GM19468 (cell line): ENCODE measurements around the gene ZNF678.
"Not testable (repeated sequence)": the region's sequence is repeated elsewhere in the genome, so short reads cannot be mapped to it uniquely, and the experiment has no call there.

ENCODE experiments used
- ATAC-seq: cut with Tn5 transposase; IDR thresholded peaks from one replicate; pipeline ENCODE4 v1.9.1; 2021; ENCODE audit warnings: mild to moderate bottlenecking, moderate library complexity, moderate number of reproducible peaks; ENCODE audit not compliant: unreplicated experiment; ENCODE audit errors: extremely low read depth

ZNF678 gene

GRCh38 chr1:227707846-227708245 is 144.5 kb downstream of the ZNF678 start:
- ATAC-seq: no peak

DNA sequence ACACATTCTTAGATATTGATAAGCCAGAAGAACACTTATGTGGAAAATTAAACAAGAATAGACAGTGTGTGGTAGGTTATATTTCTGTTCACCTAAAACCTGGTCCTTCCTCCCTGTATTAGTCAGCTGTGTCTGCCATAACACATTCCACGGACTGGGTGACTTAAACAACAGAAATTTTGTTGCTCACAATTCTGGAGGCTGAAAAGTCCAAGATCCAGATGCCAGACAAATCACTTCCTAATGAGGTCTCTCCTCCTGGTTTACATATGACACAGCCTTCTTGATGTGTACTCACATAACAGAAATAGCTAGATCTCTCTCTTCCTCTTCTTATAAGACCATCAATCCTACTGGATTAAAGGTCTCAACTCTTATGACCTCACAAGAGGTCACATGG is 146.1 kb downstream of the ZNF678 start:
- no peak for ATAC-seq

- ATAC-seq: not testable (repeated sequence)
Observed at GRCh38 chr1:227710474-227710873, 147.1 kb downstream of the ZNF678 start.

DNA sequence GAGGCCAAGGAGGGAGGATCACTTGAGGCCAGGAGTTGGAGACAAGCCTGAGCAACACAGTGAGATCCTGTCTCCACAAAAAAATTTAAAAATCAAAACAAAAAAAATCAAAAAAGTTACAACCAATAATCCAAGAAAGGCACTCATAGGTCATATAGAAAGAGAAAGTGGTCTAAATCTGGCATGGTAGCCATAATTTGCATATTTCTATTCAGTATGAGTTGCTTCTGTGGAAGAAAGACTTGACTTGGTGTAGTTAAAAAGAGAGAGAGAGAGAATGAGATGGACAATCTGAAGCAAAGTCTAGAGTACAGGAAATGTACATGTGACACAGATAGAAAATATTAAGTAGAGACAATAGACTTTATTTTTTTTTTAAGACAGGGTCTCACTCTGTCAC is 149.3 kb downstream of the ZNF678 start:
- no peak for ATAC-seq

GRCh38 chr1:227718932-227719331 is 155.6 kb downstream of the ZNF678 start:
- no peak for ATAC-seq

- ATAC-seq: no peak
Observed at GRCh38 chr1:227723474-227723873, 160.1 kb downstream of the ZNF678 start.

- ATAC-seq: no peak
Observed at GRCh38 chr1:227725046-227725445, 161.7 kb downstream of the ZNF678 start.

DNA sequence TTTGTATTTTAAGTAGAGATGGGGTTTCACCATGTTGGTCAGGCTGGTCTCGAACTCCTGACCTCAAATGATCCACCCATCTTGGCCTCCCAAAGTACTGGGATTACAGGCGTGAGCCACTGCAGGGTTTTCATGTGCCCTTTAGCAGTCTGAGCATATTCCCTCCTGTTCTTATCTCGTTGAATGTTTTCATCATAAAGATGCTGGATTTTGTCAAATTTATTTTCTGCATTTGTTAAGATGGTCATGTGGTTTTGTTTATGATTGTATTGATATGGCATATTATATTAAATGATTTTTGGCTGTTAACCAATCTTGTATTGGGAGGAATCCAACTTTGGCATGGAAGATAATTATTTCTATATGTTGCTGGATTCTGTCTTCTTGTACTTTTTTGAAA is 163.0 kb downstream of the ZNF678 start:
- no peak for ATAC-seq
